Activated naive CD8-positive, alpha-beta T cell (primary cell): Measurements from ENCODE around the gene MPG.
"Not testable (repeated sequence)": the region's sequence is repeated elsewhere in the genome, so short reads cannot be mapped to it uniquely, and the experiment has no call there.

Experiments
- H3K27ac Mint-ChIP-seq: one replicate; pipeline ENCODE4 v1.8.0; 2021; ENCODE audit warnings: mixed read lengths
- H3K27me3 Mint-ChIP-seq: one replicate; pipeline ENCODE4 v1.8.0; 2021; ENCODE audit warnings: mixed read lengths
- H3K36me3 Mint-ChIP-seq: one replicate; pipeline ENCODE4 v1.8.0; 2021; ENCODE audit warnings: mixed read lengths
- H3K4me1 Mint-ChIP-seq: one replicate; pipeline ENCODE4 v1.8.0; 2021; ENCODE audit warnings: low read depth, mixed read lengths
- H3K4me3 Mint-ChIP-seq: one replicate; pipeline ENCODE4 v1.8.0; 2021; ENCODE audit warnings: mild to moderate bottlenecking, mixed read lengths
- H3K9me3 Mint-ChIP-seq: one replicate; pipeline ENCODE4 v1.8.0; 2021; ENCODE audit warnings: low read depth, mixed read lengths

The MPG gene

GRCh38 chr16:77807-78443, at the start of gene MPG:
Gene MPG (plus strand): TSS chr16:78225. CDS start chr16:78310, 85 bp downstream.
- Mint-ChIP-seq H3K27me3 (peaks cover 6% of the 10 kb centered on the region), H3K9me3 (no peaks in the 10 kb centered on the region), H3K27ac (peak within 1 kb of the TSS; percentile 79), H3K4me1 (peaks cover 23% of the 10 kb centered on the region), H3K36me3 (no peaks in the 10 kb centered on the region), H3K4me3 (peak within 1 kb of the TSS; percentile 90)

- not testable (repeated sequence) for H3K9me3 Mint-ChIP-seq, H3K4me1 Mint-ChIP-seq, H3K36me3 Mint-ChIP-seq, H3K27ac Mint-ChIP-seq, H3K27me3 Mint-ChIP-seq, H3K4me3 Mint-ChIP-seq
Measured at GRCh38 chr16:30627-31026, 47.4 kb upstream of the MPG start.

DNA sequence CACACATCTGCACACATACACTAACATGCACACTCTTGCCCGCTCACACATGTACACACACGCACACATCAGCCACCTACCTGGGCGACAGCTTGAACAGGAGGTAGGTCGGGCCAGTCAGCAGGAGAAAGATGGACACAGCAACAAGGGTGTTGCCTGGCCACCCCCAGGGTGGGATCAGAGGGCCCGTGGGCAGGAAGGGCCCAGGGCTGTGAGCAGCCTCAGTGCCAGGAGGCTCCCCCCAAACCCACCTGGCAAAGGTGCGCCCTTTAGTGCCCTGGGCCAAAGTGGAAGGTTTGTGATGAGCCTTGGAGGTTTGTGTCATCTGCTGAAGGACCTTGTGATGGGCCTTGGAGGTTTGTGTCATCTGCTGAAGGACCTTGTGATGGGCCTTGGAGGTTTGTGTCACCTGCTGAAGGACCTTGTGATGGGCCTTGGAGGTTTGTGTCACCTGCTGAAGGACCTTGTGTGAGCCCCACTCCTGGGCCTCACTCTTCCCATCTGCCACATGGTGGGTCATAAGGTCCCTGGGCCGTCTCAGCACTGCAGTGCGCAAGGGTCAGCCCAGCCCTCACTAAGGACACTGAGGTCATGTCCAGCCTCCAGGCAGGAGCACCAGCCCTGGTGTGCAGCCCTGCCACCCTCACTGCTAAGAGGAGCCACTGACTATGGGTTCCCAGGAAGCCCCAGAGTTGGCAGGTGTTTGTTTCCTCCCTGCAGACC, 44.7 kb upstream of the MPG start:
- not testable (repeated sequence) for H3K9me3 Mint-ChIP-seq, H3K36me3 Mint-ChIP-seq, H3K4me1 Mint-ChIP-seq, H3K27me3 Mint-ChIP-seq, H3K27ac Mint-ChIP-seq, H3K4me3 Mint-ChIP-seq

- Mint-ChIP-seq H3K27me3 (no peaks in the 10 kb centered on the region), H3K4me1 (peaks cover 16% of the 10 kb centered on the region), H3K36me3 (peaks cover 2% of the 10 kb centered on the region), H3K4me3 (no peak overlapping the region), H3K27ac (no peak overlapping the region), H3K9me3 (no peaks in the 10 kb centered on the region)
Measured at GRCh38 chr16:33877-34647, 44.0 kb upstream of the MPG start.

DNA sequence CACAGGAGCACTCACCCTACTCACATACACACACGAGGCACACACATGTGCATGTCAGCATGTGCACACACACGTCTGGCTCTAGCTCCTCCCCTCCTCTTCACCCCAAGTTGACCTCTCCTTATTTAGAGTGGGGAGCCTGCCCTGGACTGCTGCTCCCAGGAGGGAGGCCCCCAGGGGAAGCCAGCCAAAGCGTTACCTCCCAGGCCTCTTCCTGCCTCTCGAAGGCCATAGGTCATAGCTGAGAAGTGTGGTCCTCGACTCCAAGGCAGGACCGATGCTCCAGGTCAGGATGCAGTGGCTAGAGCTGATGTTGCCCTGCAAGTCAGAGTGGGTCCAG, 43.4 kb upstream of the MPG start:
- no peak overlapping the region for H3K4me3 Mint-ChIP-seq
- H3K27ac Mint-ChIP-seq, result no peak overlapping the region
- H3K4me1 Mint-ChIP-seq, result peaks cover 21% of the 10 kb centered on the region
- no peaks in the 10 kb centered on the region for H3K9me3 Mint-ChIP-seq
- H3K36me3 Mint-ChIP-seq, result peaks cover 2% of the 10 kb centered on the region
- H3K27me3 Mint-ChIP-seq, result no peaks in the 10 kb centered on the region

- no peaks in the 10 kb centered on the region for H3K27me3 Mint-ChIP-seq
- H3K9me3 Mint-ChIP-seq, result no peaks in the 10 kb centered on the region
- no peak overlapping the region for H3K27ac Mint-ChIP-seq
- peaks cover 24% of the 10 kb centered on the region for H3K4me1 Mint-ChIP-seq
- H3K4me3 Mint-ChIP-seq, result no peak overlapping the region
- peaks cover 2% of the 10 kb centered on the region for H3K36me3 Mint-ChIP-seq
Measured at GRCh38 chr16:35011-35677, 42.9 kb upstream of the MPG start.

DNA sequence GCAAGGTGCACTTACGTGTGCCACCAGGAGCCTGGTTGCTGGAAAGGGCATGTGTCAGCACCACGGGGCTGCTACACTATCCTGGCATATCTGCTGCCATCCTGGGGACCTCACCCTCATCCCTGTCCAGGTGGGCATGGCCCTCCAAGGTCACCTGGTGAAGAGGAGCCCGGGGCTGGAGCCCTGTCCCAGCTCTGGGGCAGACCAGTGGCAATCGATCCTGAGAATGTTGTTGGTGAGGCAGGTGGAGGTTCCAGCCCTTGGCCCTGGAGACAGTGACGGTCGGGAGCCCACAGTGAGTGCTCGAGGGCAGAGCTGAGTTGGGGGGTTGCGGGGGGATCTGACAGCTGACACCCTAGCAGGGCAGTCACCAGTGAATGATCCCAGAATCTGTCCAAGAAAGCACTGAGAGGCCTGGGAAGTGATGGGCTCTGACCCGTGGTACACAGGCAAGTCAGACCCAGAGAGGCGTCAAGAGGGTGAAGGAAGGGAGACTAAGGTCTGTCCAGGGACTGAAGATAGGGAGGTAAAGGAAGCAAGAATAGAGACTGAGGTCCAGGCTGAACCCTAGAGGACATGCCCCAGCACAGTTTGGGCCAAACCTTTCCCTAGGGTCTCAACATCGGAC, 42.2 kb upstream of the MPG start:
- Mint-ChIP-seq H3K36me3 (peaks cover 2% of the 10 kb centered on the region), H3K27me3 (no peaks in the 10 kb centered on the region), H3K27ac (no peak overlapping the region), H3K4me1 (peaks cover 25% of the 10 kb centered on the region), H3K4me3 (no peak overlapping the region), H3K9me3 (no peaks in the 10 kb centered on the region)

DNA sequence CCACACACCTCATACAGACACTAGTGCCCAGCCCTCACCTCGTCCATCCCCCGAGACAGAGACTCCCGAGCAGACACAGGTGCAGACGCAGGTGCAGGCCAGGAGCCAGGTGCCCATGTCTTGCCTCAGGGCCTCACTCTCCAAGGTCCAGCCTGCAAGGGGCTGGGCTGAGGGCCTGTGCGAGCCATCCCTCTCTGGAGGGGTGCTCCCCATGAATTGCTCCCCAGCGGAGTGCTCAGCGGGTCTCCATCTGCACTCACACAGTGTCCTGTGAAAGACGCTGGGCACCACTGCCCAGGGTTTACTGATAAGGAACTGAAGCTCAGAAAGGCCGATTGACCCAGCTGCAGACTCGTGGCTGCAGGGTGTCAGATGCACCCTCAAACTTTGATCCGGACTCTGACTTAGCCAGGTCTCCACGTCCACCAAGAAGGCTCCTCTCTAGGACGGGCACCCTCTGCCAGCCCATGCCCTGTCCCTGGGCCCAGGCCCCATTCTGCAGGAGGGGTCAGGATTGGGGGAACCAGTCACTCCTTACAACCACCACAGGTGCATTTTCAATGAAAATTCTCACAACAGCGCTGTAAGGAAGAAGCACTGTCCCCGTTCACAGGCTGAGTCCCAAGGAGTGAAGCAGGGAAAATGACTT, 41.6 kb upstream of the MPG start:
- H3K36me3 Mint-ChIP-seq, result peaks cover 2% of the 10 kb centered on the region
- peaks cover 25% of the 10 kb centered on the region for H3K4me1 Mint-ChIP-seq
- no peaks in the 10 kb centered on the region for H3K9me3 Mint-ChIP-seq
- no peak overlapping the region for H3K27ac Mint-ChIP-seq
- H3K4me3 Mint-ChIP-seq, result no peak overlapping the region
- no peaks in the 10 kb centered on the region for H3K27me3 Mint-ChIP-seq

GRCh38 chr16:37511-37910, 40.5 kb upstream of the MPG start:
- peaks cover 34% of the 10 kb centered on the region for H3K4me1 Mint-ChIP-seq
- no peaks in the 10 kb centered on the region for H3K9me3 Mint-ChIP-seq
- H3K27ac Mint-ChIP-seq, result no peak overlapping the region
- H3K27me3 Mint-ChIP-seq, result no peaks in the 10 kb centered on the region
- peaks cover 2% of the 10 kb centered on the region for H3K36me3 Mint-ChIP-seq
- H3K4me3 Mint-ChIP-seq, result no peak overlapping the region

- H3K9me3 Mint-ChIP-seq, H3K36me3 Mint-ChIP-seq, H3K27me3 Mint-ChIP-seq, H3K4me3 Mint-ChIP-seq: not testable (repeated sequence)
- H3K4me1 Mint-ChIP-seq, result peaks cover 41% of the 10 kb centered on the region
- H3K27ac Mint-ChIP-seq, result peak overlapping the region; percentile 28
Measured at GRCh38 chr16:38206-38605, 39.8 kb upstream of the MPG start.

- peak overlapping the region; percentile 75 for H3K27ac Mint-ChIP-seq
- no peaks in the 10 kb centered on the region for H3K27me3 Mint-ChIP-seq
- peaks cover 2% of the 10 kb centered on the region for H3K36me3 Mint-ChIP-seq
- no peaks in the 10 kb centered on the region for H3K9me3 Mint-ChIP-seq
- H3K4me1 Mint-ChIP-seq, result peaks cover 42% of the 10 kb centered on the region
- H3K4me3 Mint-ChIP-seq, result no peak overlapping the region
Measured at GRCh38 chr16:38941-39892, 38.8 kb upstream of the MPG start.

DNA sequence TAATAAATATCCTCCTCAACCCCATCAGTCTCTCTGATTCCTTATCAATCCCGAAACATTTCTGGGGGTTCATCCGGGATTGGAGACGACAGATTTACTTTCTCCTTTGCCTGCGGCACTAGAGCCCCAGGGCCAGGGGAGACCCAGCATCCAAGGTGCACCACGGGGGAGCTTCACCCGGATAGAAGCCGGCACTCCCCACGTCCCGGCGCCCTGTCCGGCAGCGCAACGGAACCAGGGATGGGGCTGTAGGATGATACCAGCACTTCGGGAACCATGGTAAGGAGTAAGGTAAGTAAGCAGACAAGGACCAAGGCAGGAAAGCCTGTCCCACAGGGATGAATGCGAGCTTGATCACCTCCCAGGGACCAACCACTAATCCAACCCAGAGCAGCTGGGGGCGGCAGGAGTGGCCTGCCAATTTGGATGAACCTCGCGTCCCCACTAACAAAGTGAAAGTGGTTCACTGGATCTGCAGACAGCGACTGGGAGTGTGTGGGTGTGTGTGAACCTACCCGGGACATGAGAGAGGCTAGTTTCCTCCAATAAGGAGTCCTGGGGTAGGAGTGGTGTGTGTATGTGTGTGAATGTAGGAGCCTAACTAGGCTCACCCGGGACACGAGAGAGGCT, 36.5 kb upstream of the MPG start:
- H3K9me3 Mint-ChIP-seq, result no peaks in the 10 kb centered on the region
- no peak overlapping the region for H3K4me3 Mint-ChIP-seq
- H3K27me3 Mint-ChIP-seq, result no peaks in the 10 kb centered on the region
- H3K36me3 Mint-ChIP-seq, result no peaks in the 10 kb centered on the region
- H3K27ac Mint-ChIP-seq, result no peak overlapping the region
- H3K4me1 Mint-ChIP-seq, result peaks cover 39% of the 10 kb centered on the region

DNA sequence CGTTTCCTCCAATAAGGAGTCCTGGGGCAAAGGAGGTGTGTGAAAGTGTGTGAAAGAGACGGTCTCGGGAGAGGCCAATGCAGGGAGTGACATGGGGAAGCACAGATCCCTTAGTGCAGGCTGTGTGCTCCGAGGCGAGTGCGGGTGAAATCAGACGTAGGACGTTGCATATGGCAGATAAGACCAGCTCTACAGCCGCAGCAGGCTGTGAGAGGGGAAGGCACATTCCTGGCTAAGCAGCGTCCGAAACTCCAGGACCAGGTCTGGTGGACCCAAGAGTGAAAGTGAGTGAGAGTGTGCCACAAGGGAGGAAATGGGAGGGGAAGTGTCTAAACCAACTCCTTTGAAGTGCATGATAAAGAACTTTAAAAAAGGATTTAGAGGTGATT, 36.0 kb upstream of the MPG start:
- Mint-ChIP-seq H3K27ac (no peak overlapping the region), H3K9me3 (no peaks in the 10 kb centered on the region), H3K4me3 (no peak overlapping the region), H3K4me1 (peaks cover 39% of the 10 kb centered on the region), H3K27me3 (no peaks in the 10 kb centered on the region), H3K36me3 (no peaks in the 10 kb centered on the region)
